ENCODE results near the gene IRF5. TPM values are rescaled to one million over a fixed set of nuclear protein-coding genes. Genes with fewer than 3 reads are reported as not detected.
"Not testable (repeated sequence)": the region's sequence is repeated elsewhere in the genome, so short reads cannot be mapped to it uniquely, and the experiment has no call there.

Gene IRF5
- total RNA-seq, 2 donors from 2014 or later = 4.9 to 15.3 TPM

- Histone ChIP-seq H3K4me1 (peaks cover 13% of the 10 kb centered on the region), H3K27me3 (no peaks in the 10 kb centered on the region), H3K9me3 (no peaks in the 10 kb centered on the region), H3K36me3 (replicated peaks in 1 of 2; ENCODE audit: insufficient read depth in 1 of 2, low read depth in 2 of 2) (no peaks in the 10 kb centered on the region), H3K27ac (peak overlapping the region in 1 of 4 donors; percentile 50), H3K4me3 (no peak overlapping the region)
- intact Hi-C loops (cut with DNase I) = no loop called here
- DNase-seq (no peak), ATAC-seq (no peak)
- TF ChIP-seq CTCF (IDR thresholded peaks at IDR 0.05) = no peak
- WGBS, 2 donors = 68 to 73% methylated on average over 5 to 18 of the region's 18 CpGs
These were observed 2.2 kb downstream of the IRF5 start for GRCh38 chr7:128939861-128940410.

- DNase-seq (peak in 1 of 4 donors; percentile 61), ATAC-seq (no peak)
- Histone ChIP-seq H3K27me3 (no peaks in the 10 kb centered on the region), H3K9me3 (no peaks in the 10 kb centered on the region), H3K27ac (peak overlapping the region in 1 of 4 donors; percentile 50), H3K36me3 (replicated peaks in 1 of 2; ENCODE audit: insufficient read depth in 1 of 2, low read depth in 2 of 2) (no peaks in the 10 kb centered on the region), H3K4me3 (no peak overlapping the region), H3K4me1 (peaks cover 13% of the 10 kb centered on the region)
- intact Hi-C loops (cut with DNase I) = no loop called here
- TF ChIP-seq CTCF (IDR thresholded peaks at IDR 0.05) (no peak), POLR2A (IDR thresholded peaks at IDR 0.05) (peak in 1 of 3 donors; percentile 43)
- WGBS, 2 donors = 65 to 86% methylated on average over 8 to 20 of the region's 20 CpGs
These were observed 3.0 kb downstream of the IRF5 start for GRCh38 chr7:128940494-128941322.

- Histone ChIP-seq H3K9me3 (no peaks in the 10 kb centered on the region), H3K4me1 (peaks cover 13% of the 10 kb centered on the region), H3K27ac (no peak overlapping the region), H3K4me3 (no peak overlapping the region), H3K36me3 (replicated peaks in 1 of 2; ENCODE audit: insufficient read depth in 1 of 2, low read depth in 2 of 2) (no peaks in the 10 kb centered on the region), H3K27me3 (no peaks in the 10 kb centered on the region)
- 81 to 92% methylated on average over 12 to 15 of the region's 15 CpGs for WGBS, 2 donors
- TF ChIP-seq POLR2A (IDR thresholded peaks at IDR 0.05) (no peak), CTCF (IDR thresholded peaks at IDR 0.05) (no peak)
- ATAC-seq (no peak), DNase-seq (no peak)
- intact Hi-C loops (cut with DNase I) = no loop called here
These were observed 3.7 kb downstream of the IRF5 start for GRCh38 chr7:128941323-128941890.

GRCh38 chr7:128941946-128942526, 4.3 kb downstream of the IRF5 start:
- intact Hi-C loops (cut with DNase I) = no loop called here
- WGBS, 2 donors = 71 to 74% methylated on average over 15 to 16 of the region's 16 CpGs
- Histone ChIP-seq H3K36me3 (replicated peaks in 1 of 2; ENCODE audit: insufficient read depth in 1 of 2, low read depth in 2 of 2) (no peaks in the 10 kb centered on the region), H3K9me3 (no peaks in the 10 kb centered on the region), H3K4me3 (no peak overlapping the region), H3K27me3 (no peaks in the 10 kb centered on the region), H3K4me1 (peaks cover 13% of the 10 kb centered on the region), H3K27ac (no peak overlapping the region)
- DNase-seq (no peak), ATAC-seq (no peak)
- no peak for TF ChIP-seq CTCF (IDR thresholded peaks at IDR 0.05)
- TF ChIP-seq POLR2A (IDR thresholded peaks at IDR 0.05) = no peak

- DNase-seq; H3K4me1 ChIP-seq; ATAC-seq; H3K4me3 ChIP-seq; H3K9me3 ChIP-seq; H3K27me3 ChIP-seq; H3K36me3 ChIP-seq (replicated peaks in 1 of 2; ENCODE audit: insufficient read depth in 1 of 2, low read depth in 2 of 2); intact Hi-C loops (cut with DNase I); H3K27ac ChIP-seq: not testable (repeated sequence)
- 81 to 100% methylated on average over 2 of the region's 2 CpGs for WGBS, 2 donors
These were observed 5.5 kb downstream of the IRF5 start for GRCh38 chr7:128943251-128943650.
